SKM-1 (cell line): Measurements from ENCODE around the gene NR4A1.
"Not testable (repeated sequence)": the region's sequence is repeated elsewhere in the genome, so short reads cannot be mapped to it uniquely, and the experiment has no call there.

ENCODE experiments used
- DNase-seq: peaks from one replicate; lab custom pipeline; 2025; ENCODE audit not compliant: unreplicated experiment; lab: John Stamatoyannopoulos, UW

NR4A1 gene

DNA sequence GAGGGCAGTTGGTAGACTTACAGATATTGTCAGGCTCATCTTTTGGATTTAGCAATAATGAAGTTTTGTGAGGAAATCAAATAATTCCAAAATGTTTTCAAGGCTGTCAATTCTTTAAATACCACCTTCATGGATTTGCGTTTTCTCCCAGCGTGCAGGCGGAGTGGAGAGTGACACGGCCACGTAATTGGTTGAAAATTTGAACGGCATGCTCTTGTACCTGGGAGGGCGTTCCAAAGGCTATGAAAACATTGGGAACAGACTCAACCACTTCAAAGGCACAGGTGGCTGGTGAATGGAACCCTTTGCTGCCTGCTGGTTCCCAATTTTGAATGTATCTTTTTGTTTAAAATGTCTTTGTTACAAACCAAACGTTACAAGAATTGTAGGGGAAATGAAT is 40.6 kb downstream of the NR4A1 start:
- DNase-seq = no peak

DNA sequence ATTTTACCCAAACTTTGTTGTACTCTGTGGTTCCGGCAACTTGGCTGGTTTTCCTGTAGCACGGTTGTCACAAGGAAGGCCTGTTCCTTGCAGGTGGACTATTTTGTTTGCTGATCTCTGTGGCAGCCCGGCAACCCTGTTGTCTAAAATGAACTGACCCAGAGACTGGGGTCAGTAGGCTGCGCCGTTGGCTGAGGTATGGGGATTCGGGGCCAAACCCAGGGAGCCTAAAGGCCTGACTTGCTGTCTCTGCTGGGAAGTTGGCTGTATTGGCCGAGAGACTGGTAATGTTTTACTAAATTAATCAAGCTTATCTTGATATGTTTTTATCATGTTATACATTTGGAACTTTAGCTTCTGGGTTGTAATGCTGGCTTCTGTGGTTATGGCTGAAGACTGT is 42.1 kb downstream of the NR4A1 start:
- DNase-seq = no peak

DNA sequence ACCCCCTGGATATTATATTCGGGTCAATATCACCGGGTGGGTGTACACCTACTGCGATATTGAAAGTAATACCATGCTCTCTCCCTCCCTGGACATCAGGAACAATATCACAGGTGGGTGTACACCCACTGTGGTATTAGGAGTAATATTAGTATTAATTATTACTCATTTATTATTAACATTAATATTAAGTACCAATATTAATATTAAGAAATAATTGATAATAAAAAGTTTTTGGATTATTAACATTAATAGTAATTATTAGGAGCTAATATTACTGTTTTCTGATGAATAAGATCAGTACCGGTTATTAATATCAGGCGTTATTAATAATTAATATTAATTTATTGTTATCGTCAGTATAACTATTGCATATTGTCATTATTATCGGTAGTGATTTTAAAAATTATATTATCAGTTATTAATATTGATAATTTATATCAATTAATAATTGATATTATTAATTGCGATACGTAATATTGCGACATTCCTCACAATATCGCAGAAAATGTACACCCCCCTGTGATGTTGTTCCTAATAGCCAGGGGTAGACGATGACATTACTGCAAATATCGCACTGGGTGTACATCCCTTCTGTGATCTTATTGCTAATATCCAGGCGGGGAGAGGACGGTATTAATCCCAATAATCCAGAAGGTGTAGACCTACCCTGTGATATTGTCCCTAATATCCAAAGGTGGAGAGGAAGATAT is 45.2 kb downstream of the NR4A1 start:
- DNase-seq = no peak

DNA sequence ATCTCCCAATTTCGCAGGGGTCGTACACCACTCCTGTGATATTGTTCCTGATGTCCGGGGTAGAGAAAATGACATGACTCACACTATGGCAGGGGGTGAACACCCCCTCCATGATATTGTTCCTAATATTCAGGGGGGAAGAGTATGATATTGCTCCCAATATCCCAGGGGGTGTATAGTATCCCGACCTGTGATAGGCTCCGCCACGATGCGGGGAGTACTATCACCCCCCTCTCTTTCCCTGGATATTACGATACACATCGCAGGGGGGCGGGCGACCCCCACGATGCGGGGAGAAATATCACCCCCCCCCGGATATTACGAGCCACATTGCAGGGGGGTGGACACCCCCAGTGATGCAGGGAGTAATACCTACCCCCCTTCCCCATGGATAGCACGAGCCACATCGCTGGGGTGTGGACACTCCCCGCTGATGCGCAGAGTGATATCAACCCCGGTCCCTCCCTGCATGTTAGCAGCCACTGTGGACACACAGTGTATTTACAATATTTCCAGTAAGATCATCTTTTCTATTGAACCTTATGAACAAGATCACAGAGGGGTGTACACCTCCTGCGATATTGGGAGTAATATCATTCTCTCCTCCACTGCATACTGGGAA is 45.9 kb downstream of the NR4A1 start:
- no peak for DNase-seq

DNA sequence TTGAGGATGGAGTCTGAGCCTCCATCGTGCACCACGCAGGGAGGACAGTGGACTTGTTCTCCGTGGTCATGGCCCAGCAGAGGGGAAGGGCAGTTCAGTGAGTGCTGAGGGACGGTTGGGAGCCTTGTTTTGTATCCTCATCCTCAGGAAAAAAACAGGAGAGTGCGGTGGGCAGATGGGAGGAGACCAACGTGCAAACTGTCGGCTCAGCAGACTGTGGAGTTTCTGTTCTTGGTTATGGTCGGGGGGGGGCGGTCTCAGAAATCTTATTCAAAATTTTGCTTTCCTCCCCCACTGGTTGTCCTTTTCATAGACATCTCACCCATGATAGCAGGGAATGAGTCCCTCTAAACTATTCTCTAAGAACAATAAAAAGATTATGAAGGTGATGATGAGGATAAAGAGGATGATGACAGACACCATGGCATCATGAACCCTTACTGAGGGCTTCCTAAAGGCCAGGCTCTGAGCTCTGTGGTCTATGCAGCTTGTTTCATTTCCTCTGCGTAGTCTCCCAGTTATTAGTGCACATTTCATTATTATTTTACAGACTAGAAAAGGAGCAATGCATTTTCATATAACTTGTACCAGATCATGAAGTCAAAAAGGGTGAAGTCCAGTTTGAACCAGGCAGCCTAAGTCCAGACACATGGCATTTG is 53.3 kb downstream of the NR4A1 start:
- not testable (repeated sequence) for DNase-seq
